Cardiac muscle cell (in vitro differentiated cells and primary cell): ENCODE measurements around the gene OR51D1. TPM values are rescaled to one million over a fixed set of nuclear protein-coding genes. Genes with fewer than 3 reads are reported as not detected.

ENCODE experiments used
- DNase-seq, 2 donors: peaks; one replicate each; pipeline versions ENCODE4 v3.0.0 to v3.0.0-alpha.2; 2010 to 2017; ENCODE audit warnings: low read depth in 1 of 2, low spot score in 1 of 2
- H3K27ac ChIP-seq: fragments of 200-600 bp; sonication (generic); 2 replicates; pipeline ENCODE4 v1.5.1; 2016
- H3K27me3 ChIP-seq: fragments of 200-600 bp; sonication (generic); 2 replicates; pipeline ENCODE4 v1.6.0; 2016; ENCODE audit warnings: control low read depth
- H3K36me3 ChIP-seq: fragments of 200-600 bp; sonication (generic); 2 replicates; pipeline ENCODE4 v1.5.1; 2016; ENCODE audit warnings: control low read depth
- H3K4me1 ChIP-seq: fragments of 200-600 bp; sonication (generic); 2 replicates; pipeline ENCODE4 v1.8.1; 2017; ENCODE audit warnings: low read depth, mild to moderate bottlenecking, mixed run types
- H3K4me3 ChIP-seq: fragments of 200-600 bp; sonication (generic); 2 replicates; pipeline ENCODE4 v1.5.1; 2016; ENCODE audit warnings: mild to moderate bottlenecking
- H3K9me3 ChIP-seq: fragments of 200-600 bp; sonication (generic); 2 replicates; pipeline ENCODE4 v1.5.1; 2017; ENCODE audit warnings: low read depth, mild to moderate bottlenecking, control low read depth
- polyA plus RNA-seq: library from polyadenylated mRNA; unstranded; fragments of >200 nt; fragmentation: Nextera tagmentation; extraction: Ambion mirVana; gene quantifications from 2 replicates; pipeline ENCODE4 v1.2.1, GENCODE V29; 2016
- total RNA-seq: library from RNA; depleted of rRNA; stranded (reverse); fragments of >200 nt; gene quantifications from 2 replicates; pipeline ENCODE4 v1.2.3, GENCODE V29; 2016
- TF ChIP-seq, protein P1 (sequence below): IDR thresholded peaks from 2 replicates; pipeline ENCODE4 v1.5.1; 2012; ENCODE audit warnings: low read depth, mild to moderate bottlenecking, low read length

Gene OR51D1
- total and polyA plus RNA-seq, 2 experiments from 2014 or later, result not detected

DNA sequence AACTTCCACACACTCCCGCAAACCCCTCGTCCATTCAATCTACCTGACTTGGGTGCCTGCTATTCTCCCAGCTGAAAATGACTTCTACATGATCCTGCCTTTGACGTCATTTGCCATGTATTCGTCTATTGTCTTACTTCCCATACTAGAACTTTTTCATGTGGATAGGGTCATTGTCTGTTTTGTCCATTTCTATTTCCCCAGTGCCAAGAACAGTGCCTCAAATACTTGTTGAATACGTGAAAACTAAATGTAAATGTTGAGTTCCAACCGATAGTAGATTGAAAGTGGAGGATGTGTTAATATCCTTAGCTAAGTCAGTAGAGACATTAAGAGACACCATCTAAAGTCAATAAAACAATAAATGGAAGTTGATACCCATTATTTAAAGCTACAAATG lies 30.2 kb upstream of the OR51D1 start:
- Histone ChIP-seq H3K9me3 (no peaks in the 10 kb centered on the region), H3K27me3 (peaks cover 3% of the 10 kb centered on the region), H3K36me3 (peaks cover 9% of the 10 kb centered on the region), H3K4me1 (no peaks in the 10 kb centered on the region), H3K27ac (peak overlapping the region; percentile 90), H3K4me3 (peak overlapping the region; percentile 55)
- TF ChIP-seq, protein P1, sequence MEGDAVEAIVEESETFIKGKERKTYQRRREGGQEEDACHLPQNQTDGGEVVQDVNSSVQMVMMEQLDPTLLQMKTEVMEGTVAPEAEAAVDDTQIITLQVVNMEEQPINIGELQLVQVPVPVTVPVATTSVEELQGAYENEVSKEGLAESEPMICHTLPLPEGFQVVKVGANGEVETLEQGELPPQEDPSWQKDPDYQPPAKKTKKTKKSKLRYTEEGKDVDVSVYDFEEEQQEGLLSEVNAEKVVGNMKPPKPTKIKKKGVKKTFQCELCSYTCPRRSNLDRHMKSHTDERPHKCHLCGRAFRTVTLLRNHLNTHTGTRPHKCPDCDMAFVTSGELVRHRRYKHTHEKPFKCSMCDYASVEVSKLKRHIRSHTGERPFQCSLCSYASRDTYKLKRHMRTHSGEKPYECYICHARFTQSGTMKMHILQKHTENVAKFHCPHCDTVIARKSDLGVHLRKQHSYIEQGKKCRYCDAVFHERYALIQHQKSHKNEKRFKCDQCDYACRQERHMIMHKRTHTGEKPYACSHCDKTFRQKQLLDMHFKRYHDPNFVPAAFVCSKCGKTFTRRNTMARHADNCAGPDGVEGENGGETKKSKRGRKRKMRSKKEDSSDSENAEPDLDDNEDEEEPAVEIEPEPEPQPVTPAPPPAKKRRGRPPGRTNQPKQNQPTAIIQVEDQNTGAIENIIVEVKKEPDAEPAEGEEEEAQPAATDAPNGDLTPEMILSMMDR, result no peak
- peak in 1 of 2 donors; percentile 10 for DNase-seq

DNA sequence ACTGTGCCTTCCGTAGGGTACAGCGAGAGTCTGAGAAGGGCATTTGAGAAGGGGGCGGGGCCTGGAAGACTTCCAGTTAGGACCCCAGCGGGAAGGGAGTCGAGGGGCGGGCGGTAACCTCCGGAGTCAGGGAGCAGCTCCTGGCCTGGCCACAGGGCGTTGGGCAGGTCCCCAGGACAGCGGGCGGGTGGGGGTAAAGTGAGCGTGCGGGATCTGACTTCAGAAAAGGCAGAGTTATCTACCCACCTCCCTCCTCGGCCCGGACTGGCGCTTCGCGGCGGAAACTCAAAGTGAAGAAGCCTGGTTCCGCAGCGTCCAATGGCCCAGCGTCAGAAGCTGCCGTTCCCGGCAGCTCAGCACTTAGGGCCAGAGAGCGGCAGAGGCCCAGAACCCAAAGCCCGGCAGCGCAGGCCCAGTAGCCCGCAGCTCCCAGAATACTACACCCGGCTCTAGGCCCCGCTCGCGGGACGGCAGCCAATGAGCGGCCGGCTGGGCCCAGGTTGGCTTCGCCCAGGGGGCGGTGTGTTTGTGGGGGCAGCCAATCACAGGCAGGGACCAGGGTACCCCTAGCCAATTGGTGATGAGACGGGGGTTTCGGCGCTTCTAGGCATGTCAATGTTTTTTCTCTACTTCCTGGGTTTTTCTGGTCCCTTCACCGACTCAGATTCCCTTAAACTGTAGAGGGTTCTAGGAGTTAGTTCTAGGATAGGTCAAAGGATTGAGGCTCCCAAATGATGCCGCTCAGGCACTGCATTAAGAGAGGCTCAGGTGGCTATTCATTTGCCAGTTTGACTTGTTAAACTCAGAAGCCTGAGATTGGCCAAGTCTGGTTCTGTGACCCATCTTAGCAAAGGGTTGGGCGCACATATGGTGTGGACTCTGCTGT lies 29.3 kb upstream of the OR51D1 start, which contains the start of gene TRIM68:
TSS of gene TRIM68 (minus strand) at position 451 of the 886 bp plus-strand sequence. CDS start 2,727 bp downstream, outside the sequence.
- Histone ChIP-seq H3K36me3 (peaks cover 6% of the 10 kb centered on the region), H3K4me3 (peak within 1 kb of the TSS; percentile 55), H3K9me3 (no peaks in the 10 kb centered on the region), H3K27me3 (peaks cover 7% of the 10 kb centered on the region), H3K27ac (peak within 1 kb of the TSS; percentile 90), H3K4me1 (no peaks in the 10 kb centered on the region)
- TF ChIP-seq, protein P1, result no peak
- DNase-seq, result peak; percentile 95 to 98

DNA sequence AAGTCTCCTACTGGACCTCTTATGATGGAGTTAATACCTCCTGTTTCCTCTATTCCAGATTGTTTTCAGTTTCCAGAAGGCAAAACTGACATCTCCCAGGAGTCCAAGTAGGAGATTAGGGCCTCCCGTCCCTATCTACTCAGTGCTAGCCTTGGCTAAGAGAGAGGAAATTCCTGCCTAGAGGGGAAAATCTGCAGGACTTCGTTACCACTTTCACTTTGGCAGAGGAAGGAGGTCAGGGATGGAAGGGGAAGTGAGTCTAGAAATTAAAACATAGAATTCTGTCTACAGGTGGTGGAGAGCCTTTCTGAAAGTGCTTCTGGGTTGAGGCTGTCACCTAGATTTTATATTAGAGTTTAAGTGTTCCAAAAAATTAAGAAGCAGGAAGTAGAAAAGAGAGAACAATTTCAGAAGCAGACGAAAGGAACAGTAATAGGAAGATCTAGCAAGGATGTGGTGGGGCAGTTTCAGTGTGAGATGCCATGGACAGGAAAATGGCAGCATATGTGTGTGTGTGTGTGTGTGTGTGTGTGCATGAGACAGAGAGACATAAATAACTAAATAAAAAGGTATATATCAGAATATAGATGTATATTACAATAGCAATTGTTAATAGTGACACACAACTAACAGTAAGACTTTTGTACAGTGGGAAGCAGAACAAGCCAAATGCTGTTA lies 26.9 kb upstream of the OR51D1 start:
- H3K36me3 ChIP-seq, result no peaks in the 10 kb centered on the region
- H3K9me3 ChIP-seq, result no peaks in the 10 kb centered on the region
- H3K4me1 ChIP-seq, result no peaks in the 10 kb centered on the region
- H3K27me3 ChIP-seq, result peaks cover 11% of the 10 kb centered on the region
- H3K4me3 ChIP-seq, result no peak overlapping the region
- TF ChIP-seq, protein P1, result no peak
- no peak overlapping the region for H3K27ac ChIP-seq
- DNase-seq, result peak in 1 of 2 donors; percentile 59

DNA sequence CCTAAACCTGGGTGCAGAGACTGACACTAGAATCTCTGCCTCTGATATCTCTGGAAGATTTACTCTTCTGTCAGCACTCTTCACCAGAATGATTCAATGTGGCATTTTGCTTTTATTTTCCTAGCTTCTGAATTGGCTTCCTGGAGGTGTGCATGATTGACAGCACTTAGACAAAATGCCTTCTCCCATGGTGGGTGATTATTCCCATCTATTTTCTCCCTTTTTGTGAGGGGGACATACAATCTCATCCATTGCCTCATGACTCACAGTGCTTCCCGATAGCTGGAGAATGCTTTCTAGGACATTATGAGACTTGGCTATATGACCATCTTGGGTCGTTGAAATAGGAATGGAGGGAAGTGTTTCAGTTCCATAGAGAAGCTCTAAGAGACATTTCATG lies 25.3 kb upstream of the OR51D1 start:
- Histone ChIP-seq H3K4me1 (no peaks in the 10 kb centered on the region), H3K36me3 (no peaks in the 10 kb centered on the region), H3K9me3 (no peaks in the 10 kb centered on the region), H3K27me3 (peaks cover 11% of the 10 kb centered on the region), H3K4me3 (no peak overlapping the region), H3K27ac (no peak overlapping the region)
- TF ChIP-seq, protein P1, result no peak
- DNase-seq, result no peak

DNA sequence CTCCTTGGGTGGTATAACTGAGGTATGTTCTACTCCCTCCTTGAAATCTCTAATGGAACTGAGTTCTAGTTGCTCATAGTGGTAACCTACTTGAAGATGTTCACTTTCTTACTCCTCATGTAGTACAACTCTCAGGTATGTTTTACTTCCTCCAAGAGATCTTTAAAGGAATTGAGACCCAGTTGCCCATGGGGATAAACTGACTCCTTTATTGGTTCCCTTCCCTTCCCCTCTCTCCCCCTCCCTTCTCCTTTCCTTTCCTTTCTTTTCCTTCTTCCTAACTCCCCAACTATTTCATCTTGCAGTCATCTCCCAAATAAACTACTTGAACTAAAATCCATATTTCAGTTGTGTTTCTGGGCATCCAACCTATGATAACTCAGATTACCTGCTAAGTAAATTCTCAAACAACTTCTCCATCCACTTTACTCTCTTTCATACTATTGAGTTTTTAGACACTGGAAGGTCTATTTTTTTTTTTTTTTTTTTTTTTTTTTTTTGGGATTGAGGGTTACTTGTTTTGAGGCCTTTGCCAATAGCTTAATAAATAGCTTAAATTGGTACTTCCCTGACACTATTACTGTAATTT lies 21.3 kb upstream of the OR51D1 start:
- Histone ChIP-seq H3K36me3 (no peaks in the 10 kb centered on the region), H3K9me3 (no peaks in the 10 kb centered on the region), H3K27me3 (peaks cover 11% of the 10 kb centered on the region), H3K4me1 (no peaks in the 10 kb centered on the region), H3K4me3 (no peak overlapping the region), H3K27ac (no peak overlapping the region)
- TF ChIP-seq, protein P1, result no peak
- DNase-seq, result no peak
